ENCODE data around the gene RGS3.

Gene RGS3

DNA sequence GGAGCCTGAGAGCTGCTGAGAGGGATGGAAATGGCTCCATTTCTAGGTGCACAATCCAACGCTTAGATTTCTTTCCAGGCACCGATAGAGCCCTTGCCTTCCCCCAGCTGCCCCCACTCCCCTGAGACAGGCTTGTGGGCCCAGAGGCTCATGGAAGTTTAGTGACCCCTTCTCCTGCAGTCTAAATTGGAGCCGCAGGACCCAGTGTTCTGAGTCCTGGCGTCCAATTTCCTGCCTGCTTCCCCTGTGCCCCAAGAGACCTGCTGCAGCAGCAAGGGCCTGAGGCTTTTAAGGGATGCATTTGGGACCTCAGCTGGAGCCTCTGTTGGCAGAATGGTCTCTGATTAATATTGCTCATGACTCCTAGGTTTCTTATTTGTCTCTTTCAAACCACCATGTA lies 61.7 kb downstream of the RGS3 start:
- H3K27ac ChIP-seq, result no peak overlapping the region
- TF ChIP-seq, protein P1, sequence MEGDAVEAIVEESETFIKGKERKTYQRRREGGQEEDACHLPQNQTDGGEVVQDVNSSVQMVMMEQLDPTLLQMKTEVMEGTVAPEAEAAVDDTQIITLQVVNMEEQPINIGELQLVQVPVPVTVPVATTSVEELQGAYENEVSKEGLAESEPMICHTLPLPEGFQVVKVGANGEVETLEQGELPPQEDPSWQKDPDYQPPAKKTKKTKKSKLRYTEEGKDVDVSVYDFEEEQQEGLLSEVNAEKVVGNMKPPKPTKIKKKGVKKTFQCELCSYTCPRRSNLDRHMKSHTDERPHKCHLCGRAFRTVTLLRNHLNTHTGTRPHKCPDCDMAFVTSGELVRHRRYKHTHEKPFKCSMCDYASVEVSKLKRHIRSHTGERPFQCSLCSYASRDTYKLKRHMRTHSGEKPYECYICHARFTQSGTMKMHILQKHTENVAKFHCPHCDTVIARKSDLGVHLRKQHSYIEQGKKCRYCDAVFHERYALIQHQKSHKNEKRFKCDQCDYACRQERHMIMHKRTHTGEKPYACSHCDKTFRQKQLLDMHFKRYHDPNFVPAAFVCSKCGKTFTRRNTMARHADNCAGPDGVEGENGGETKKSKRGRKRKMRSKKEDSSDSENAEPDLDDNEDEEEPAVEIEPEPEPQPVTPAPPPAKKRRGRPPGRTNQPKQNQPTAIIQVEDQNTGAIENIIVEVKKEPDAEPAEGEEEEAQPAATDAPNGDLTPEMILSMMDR (conservative IDR thresholded peaks at IDR 0.05), result no peak

DNA sequence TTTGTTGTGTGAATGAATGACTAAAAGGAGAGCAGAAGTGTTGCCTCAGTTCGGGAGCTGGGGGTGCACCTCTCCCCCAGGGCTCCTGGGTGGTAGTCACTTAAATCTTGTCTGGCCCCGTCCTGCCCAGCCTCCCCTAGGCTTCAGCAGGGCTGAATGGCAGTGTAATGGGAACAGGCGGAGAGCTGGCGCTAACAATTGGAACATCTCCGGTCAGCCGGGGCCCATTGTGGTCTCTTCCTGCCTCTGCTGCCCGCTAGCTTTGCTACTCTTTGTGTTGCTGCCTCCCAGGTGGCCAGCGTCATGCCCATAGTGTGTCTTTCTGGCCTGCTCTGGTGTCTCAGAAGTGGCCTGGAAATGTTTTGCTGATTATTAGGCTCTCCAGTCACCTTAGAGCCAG lies 62.3 kb downstream of the RGS3 start:
- TF ChIP-seq, protein P1 (conservative IDR thresholded peaks at IDR 0.05), result no peak
- H3K27ac ChIP-seq, result no peak overlapping the region

DNA sequence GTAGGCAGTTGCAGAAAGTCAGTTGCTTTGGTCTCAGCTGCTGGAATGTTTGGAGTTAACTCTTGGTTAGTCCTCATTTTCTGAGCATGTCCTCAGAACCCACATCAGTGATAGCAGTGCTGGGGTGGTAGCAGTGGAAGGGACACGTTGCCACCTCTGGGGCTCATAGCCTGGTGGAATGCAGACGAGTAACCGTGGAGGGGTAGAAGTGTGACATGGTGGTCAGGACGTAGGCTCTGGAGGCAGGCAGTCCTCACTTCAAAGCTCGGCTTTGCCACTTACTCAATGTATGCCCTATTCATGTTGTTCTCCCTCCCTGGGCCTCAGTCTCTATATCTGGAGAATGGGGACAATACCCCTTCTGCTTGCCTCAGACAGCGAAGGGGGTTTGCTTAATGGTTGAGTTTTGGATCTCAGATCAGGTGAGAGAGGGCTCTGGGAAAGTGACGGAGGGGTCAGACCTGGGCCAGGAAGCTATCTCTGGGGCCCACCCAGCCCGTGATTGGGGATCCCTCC lies 62.8 kb downstream of the RGS3 start:
- H3K27ac ChIP-seq, result no peak overlapping the region
- TF ChIP-seq, protein P1 (conservative IDR thresholded peaks at IDR 0.05), result no peak

- TF ChIP-seq, protein P1 (conservative IDR thresholded peaks at IDR 0.05), result no peak
- no peak overlapping the region for H3K27ac ChIP-seq
Measured at GRCh38 chr9:113526841-113527240, 63.3 kb downstream of the RGS3 start.

GRCh38 chr9:113528088-113528487 lies 64.6 kb downstream of the RGS3 start:
- TF ChIP-seq, protein P1 (conservative IDR thresholded peaks at IDR 0.05), result no peak
- H3K27ac ChIP-seq, result no peak overlapping the region

- H3K27ac ChIP-seq, result no peak overlapping the region
- TF ChIP-seq, protein P1 (conservative IDR thresholded peaks at IDR 0.05), result no peak
Measured at GRCh38 chr9:113528811-113529210, 65.3 kb downstream of the RGS3 start.

DNA sequence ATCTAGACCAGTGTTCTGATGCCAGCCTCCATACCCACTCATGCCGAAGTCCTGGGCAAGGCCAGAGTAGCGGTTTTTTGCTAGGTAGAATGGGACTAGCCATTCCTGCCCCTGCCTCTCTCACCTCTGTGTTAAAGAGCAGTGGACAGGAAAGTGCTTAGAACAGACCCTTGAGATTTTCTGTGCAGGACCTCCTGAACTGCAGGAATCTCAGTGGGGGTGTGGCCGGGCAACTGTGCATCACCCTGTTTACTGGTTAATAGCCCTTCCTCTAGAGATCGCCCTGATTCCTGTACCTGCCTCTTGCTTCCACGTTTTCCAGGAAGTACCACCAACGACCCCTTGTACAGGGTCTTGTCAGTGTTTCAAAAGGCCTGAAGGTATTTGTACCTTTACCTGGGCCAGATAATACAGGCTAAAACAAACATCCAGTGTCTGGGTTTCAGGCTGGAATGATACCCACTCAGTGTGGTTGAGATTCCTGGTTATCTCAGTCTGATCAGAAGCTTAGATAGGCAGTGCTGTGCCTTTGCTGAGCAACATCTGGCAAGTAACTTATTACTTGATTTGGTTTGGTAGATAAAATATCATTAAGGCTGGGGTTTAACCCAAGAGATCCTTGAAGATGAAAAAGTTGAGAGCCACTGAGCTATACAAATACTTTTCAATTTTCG lies 65.9 kb downstream of the RGS3 start:
- TF ChIP-seq, protein P1 (conservative IDR thresholded peaks at IDR 0.05), result no peak
- no peak overlapping the region for H3K27ac ChIP-seq
